Suprapubic skin (tissue), 4 donors: ENCODE results near the gene POLR2L.

Experiments
- EP300 ChIP-seq: sonication (generic); formaldehyde crosslinking; IDR thresholded peaks from one replicate; pipeline ENCODE4 v1.6.1; 2017; ENCODE audit warnings: antibody characterized with exemption
- POLR2A ChIP-seq, 2 donors: fragments of 450-650 bp; IDR thresholded peaks; one replicate each; pipeline ENCODE4 v1.6.1; 2017; ENCODE audit warnings: antibody characterized with exemption in 2 of 2, mild to moderate bottlenecking in 2 of 2, moderate library complexity in 2 of 2
- POLR2AphosphoS5 ChIP-seq, 3 donors: sonication (generic); formaldehyde crosslinking; IDR thresholded peaks; one replicate each; pipeline ENCODE4 v1.6.1; 2017; ENCODE audit warnings: antibody characterized with exemption in 3 of 3
- TF ChIP-seq, protein P1 (sequence below), 2 donors: fragments of 200-600 bp in 1 of 2; fragments of 450-650 bp in 1 of 2; sonication (generic) in 1 of 2; IDR thresholded peaks; one replicate each; pipeline ENCODE4 v1.5.1; 2016 to 2019; ENCODE audit warnings: antibody characterized with exemption in 2 of 2, mild to moderate bottlenecking in 1 of 2, moderate library complexity in 1 of 2

DNA sequence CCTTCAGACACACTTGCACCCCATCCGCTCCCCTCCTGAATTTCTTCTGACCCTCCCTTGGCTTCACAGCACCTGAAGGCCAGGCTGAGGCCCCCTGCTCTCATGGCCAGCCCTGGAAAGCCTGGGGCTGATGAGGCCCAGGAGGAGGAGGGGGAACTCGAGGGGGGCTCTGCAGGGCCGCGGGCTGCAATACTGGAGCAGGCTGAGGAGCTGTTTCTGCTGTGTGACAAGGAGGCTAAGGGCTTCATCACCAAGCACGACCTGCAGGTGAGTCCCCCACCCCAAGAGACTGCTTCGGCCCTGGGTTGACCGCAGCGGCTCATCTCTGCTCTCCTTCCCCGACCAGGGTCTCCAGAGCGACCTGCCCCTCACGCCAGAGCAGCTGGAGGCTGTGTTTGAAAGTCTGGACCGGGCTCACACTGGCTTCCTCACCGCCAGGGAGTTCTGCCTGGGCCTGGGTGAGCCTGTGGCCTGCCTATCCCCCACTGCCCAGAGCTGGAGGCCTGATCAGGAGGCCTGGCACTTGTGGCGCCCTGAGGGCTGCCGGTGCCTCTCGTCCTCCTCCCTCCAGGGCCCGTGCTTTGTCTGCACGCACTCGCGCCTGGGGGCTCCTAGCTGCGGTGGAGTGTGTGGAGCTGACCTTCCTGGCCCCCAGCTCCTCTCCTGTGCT is 13.7 kb downstream of the POLR2L start:
- TF ChIP-seq POLR2AphosphoS5 (IDR thresholded peaks at IDR 0.05): no peak
- TF ChIP-seq, protein P1, sequence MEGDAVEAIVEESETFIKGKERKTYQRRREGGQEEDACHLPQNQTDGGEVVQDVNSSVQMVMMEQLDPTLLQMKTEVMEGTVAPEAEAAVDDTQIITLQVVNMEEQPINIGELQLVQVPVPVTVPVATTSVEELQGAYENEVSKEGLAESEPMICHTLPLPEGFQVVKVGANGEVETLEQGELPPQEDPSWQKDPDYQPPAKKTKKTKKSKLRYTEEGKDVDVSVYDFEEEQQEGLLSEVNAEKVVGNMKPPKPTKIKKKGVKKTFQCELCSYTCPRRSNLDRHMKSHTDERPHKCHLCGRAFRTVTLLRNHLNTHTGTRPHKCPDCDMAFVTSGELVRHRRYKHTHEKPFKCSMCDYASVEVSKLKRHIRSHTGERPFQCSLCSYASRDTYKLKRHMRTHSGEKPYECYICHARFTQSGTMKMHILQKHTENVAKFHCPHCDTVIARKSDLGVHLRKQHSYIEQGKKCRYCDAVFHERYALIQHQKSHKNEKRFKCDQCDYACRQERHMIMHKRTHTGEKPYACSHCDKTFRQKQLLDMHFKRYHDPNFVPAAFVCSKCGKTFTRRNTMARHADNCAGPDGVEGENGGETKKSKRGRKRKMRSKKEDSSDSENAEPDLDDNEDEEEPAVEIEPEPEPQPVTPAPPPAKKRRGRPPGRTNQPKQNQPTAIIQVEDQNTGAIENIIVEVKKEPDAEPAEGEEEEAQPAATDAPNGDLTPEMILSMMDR (IDR thresholded peaks at IDR 0.05): no peak
- no peak for TF ChIP-seq POLR2A (IDR thresholded peaks at IDR 0.05)
- no peak for TF ChIP-seq EP300
